ENCODE measurements around the gene GALNT9. TPM values are rescaled to one million over a fixed set of nuclear protein-coding genes. Genes with fewer than 3 reads are reported as not detected.
A peak's percentile ranks its signal among the peaks of the same experiment; 100 is the strongest.

Gene GALNT9
- total and polyA plus RNA-seq, 8 donors, result 0.15 to 3.1 (median 0.19) TPM; not detected in 5

DNA sequence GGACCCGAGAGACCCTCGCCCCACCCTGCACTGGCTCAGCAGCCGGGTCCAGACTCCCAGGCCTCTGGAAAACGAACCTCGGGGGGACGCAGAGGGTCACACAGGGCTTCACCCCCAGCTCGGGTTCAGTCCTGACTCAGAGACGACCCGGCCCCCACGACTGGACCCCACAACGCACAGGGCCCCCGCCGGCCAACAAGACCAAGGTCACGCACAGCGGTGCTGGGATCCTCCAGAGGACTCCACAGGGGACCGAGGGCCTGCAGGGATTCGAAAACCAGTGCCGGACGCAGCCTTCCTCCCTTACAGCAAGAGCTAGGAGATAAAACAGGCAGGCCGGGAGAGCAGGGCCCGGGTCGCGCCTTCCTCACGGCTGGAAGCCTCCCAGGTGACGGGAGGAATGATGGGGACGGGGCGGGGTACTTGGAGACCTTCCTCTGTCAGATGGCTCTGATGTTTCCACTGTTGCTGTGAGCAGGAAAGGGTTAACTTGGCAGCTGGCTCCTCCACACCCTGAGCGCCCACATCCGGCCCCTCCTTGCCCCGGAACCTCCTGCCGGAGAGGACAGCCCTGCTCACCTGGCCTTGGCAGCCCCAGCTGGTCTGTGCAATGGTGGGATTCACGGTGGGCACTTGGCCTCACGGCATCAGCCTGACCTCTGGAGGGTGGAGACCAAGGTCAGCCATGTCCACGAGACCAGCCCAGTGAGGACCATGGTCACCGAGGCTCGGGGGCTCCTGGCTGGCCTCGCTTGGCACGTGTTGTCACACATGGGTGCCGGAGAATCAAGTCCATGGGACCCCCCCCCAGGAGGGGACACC, 46.2 kb downstream of the GALNT9 start:
- Histone ChIP-seq H3K27ac (no peak overlapping the region), H3K27me3 (peaks cover 0 to 100% (median 64%) of the 10 kb centered on the region in 3 donors), H3K4me3 (no peak overlapping the region), H3K36me3 (no peaks in the 10 kb centered on the region), H3K9me3 (no peaks in the 10 kb centered on the region), H3K4me1 (peaks cover 0 to 42% (median 19%) of the 10 kb centered on the region in 4 donors)
- peak in 1 of 2 donors; percentile 70 for DNase-seq
- intact Hi-C loops (cut with DNase I; ENCODE audit: low total_unique reads), result no loop called here
- TF ChIP-seq EP300 (IDR thresholded peaks at IDR 0.05) (no peak), POLR2AphosphoS5 (IDR thresholded peaks at IDR 0.05) (no peak), POLR2A (IDR thresholded peaks at IDR 0.05) (no peak)
- TF ChIP-seq, protein P1, sequence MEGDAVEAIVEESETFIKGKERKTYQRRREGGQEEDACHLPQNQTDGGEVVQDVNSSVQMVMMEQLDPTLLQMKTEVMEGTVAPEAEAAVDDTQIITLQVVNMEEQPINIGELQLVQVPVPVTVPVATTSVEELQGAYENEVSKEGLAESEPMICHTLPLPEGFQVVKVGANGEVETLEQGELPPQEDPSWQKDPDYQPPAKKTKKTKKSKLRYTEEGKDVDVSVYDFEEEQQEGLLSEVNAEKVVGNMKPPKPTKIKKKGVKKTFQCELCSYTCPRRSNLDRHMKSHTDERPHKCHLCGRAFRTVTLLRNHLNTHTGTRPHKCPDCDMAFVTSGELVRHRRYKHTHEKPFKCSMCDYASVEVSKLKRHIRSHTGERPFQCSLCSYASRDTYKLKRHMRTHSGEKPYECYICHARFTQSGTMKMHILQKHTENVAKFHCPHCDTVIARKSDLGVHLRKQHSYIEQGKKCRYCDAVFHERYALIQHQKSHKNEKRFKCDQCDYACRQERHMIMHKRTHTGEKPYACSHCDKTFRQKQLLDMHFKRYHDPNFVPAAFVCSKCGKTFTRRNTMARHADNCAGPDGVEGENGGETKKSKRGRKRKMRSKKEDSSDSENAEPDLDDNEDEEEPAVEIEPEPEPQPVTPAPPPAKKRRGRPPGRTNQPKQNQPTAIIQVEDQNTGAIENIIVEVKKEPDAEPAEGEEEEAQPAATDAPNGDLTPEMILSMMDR (IDR thresholded peaks at IDR 0.05), result no peak
- WGBS, 5 donors, result 47 to 63% (median 50%) methylated on average over 17 to 39 of the region's 39 CpGs

DNA sequence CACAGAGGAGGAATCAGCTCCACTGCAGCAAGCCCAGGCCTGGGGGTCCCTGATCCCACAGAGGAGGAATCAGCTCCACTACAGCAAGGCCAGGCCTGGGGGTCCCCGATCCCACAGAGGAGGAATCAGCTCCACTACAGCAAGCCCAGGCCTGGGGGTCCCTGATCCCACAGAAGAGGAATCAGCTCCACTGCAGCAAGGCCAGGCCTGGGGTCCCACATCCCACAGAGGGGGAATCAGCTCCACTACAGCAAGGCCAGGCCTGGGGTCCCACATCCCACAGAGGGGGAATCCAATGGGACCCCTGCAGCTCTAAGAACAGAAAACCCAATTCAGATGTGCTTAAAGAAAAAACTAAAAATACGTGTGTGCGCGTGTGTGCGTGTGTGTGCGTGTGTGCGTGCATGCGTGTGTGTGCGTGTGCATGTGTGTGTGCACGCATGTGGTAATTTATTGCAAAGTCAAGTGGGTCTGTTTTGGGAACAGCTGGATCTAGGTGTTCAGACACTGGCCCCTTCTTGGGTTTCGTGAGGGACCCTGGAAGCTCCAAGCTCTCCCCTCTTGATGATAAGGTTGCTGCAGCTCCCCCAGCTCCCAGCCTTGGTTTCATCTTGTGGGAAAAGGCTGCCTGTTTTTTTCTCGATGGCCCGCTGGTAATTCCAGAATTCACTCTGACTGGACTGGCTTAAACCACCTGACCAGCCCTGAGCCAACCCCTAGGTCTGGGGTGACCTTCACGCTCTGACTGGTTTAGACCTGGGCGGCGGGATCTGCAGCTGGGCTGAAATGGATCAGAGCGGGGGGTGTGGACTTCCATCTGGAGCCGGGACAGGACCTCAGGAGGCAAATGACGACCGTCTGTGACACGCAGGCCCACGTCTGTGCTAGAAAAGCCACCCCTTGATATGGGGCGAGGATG, 47.1 kb downstream of the GALNT9 start:
- Histone ChIP-seq H3K9me3 (no peaks in the 10 kb centered on the region), H3K4me1 (peaks cover 0 to 51% (median 27%) of the 10 kb centered on the region in 4 donors), H3K27me3 (peaks cover 0 to 100% (median 66%) of the 10 kb centered on the region in 3 donors), H3K4me3 (no peak overlapping the region), H3K36me3 (no peaks in the 10 kb centered on the region), H3K27ac (no peak overlapping the region)
- DNase-seq, result no peak
- intact Hi-C loops (cut with DNase I; ENCODE audit: low total_unique reads), result no loop called here
- WGBS, 5 donors, result 86 to 95% (median 89%) methylated on average over 16 to 23 of the region's 23 CpGs
- TF ChIP-seq POLR2AphosphoS5 (IDR thresholded peaks at IDR 0.05) (no peak), EP300 (IDR thresholded peaks at IDR 0.05) (no peak), POLR2A (IDR thresholded peaks at IDR 0.05) (no peak)
- TF ChIP-seq, protein P1 (IDR thresholded peaks at IDR 0.05), result no peak

DNA sequence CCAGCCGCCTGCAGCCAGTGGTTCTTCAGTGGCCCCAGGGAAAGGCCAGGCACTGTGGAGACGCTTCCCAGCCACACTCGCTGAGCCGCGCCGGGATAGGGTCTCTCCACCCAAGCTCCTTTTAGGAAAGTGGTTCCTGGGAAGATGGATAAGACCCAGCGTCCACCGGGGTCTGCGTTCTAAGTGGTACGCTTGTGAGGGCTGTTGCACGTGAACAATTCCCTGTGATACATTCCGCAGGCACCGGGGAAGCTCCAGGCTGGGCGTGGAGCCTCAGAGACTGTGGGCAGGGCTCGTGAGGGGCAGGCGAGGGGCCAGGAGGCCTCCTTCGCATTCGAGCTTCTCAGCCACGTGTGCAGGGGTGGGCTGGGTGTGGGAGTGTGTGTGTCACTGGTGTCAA, 48.4 kb downstream of the GALNT9 start:
- TF ChIP-seq EP300 (IDR thresholded peaks at IDR 0.05) (no peak), POLR2A (IDR thresholded peaks at IDR 0.05) (no peak), POLR2AphosphoS5 (IDR thresholded peaks at IDR 0.05) (no peak)
- TF ChIP-seq, protein P1 (IDR thresholded peaks at IDR 0.05), result no peak
- DNase-seq, result peak in 1 of 2 donors; percentile 62
- WGBS, 5 donors, result 22 to 56% (median 45%) methylated on average over 9 to 19 of the region's 19 CpGs
- intact Hi-C loops (cut with DNase I; ENCODE audit: low total_unique reads), result no loop called here
- Histone ChIP-seq H3K4me3 (no peak overlapping the region), H3K36me3 (no peaks in the 10 kb centered on the region), H3K4me1 (peaks cover 0 to 44% (median 22%) of the 10 kb centered on the region in 4 donors), H3K27me3 (peaks cover 0 to 100% (median 61%) of the 10 kb centered on the region in 3 donors), H3K27ac (no peak overlapping the region), H3K9me3 (no peaks in the 10 kb centered on the region)

DNA sequence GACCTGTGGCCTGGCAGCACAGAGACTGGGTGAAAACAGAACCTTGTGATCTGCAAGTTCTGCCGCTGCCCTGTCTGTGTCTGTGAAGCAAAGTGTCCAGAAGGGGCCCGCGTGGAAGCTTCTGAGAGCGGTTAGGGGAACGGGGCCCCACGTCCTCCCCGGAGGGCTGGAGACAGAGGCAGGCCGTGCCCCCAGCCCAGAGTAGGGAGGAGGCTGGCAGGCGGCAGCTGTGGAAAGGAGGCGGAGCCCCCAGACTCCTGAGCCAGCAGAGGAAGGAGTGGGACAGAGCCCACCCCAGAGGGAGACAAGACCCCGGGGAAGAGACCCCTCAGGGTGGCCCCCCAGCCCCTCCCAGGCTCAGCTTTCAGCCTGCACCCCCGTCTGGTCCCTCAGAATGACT, 49.0 kb downstream of the GALNT9 start:
- H3K4me3 ChIP-seq, result no peak overlapping the region
- intact Hi-C loops (cut with DNase I; ENCODE audit: low total_unique reads), result no loop called here
- WGBS, 5 donors, result 39 to 48% (median 41%) methylated on average over 12 of the region's 12 CpGs
- H3K27ac ChIP-seq, result no peak overlapping the region
- no peak for DNase-seq
- no peaks in the 10 kb centered on the region for H3K36me3 ChIP-seq
- peaks cover 0 to 38% (median 17%) of the 10 kb centered on the region in 4 donors for H3K4me1 ChIP-seq
- no peak for TF ChIP-seq EP300 (IDR thresholded peaks at IDR 0.05)
- TF ChIP-seq, protein P1 (IDR thresholded peaks at IDR 0.05), result no peak
- peaks cover 0 to 100% (median 55%) of the 10 kb centered on the region in 3 donors for H3K27me3 ChIP-seq
- H3K9me3 ChIP-seq, result no peaks in the 10 kb centered on the region
